ENCODE data around the gene HOXB7.

HOXB7 gene

DNA sequence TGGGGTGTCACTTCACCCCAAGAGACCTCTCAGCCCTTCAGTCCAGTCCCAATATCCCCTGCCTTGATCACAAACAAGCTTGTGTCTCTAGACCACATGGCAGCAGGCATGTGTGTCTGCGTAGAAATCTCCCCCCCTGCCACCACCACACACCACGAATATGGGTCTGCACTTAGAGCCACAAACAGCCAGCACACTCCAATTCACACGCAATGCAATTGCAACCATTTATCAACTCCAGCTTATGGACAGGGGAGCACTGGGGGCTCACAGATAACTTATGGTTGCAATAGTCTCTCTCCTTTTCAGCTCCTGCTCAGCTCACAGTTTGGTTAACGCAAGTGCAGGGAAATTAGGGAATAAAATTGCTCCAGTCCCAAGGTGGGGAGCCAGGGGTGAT is 12.8 kb upstream of the HOXB7 start:
- no peak for DNase-seq

DNA sequence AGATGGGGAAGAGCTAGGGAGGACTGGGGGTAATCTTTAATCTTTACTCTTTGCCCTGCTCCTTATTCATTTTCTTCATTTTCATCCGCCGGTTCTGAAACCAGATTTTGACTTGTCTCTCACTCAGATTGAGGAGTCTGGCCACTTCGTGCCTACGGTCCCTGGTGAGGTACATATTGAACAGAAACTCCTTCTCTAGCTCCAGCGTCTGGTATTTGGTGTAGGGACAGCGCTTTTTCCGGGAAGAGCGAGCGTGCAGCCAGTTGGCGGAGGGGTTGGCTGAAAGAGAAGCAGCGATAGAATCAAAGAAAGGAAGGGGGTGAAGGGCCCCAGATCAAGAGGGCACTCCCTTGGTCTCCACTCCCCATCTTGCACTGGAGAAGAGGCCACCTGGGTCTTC is 12.0 kb upstream of the HOXB7 start:
- DNase-seq, result no peak

DNA sequence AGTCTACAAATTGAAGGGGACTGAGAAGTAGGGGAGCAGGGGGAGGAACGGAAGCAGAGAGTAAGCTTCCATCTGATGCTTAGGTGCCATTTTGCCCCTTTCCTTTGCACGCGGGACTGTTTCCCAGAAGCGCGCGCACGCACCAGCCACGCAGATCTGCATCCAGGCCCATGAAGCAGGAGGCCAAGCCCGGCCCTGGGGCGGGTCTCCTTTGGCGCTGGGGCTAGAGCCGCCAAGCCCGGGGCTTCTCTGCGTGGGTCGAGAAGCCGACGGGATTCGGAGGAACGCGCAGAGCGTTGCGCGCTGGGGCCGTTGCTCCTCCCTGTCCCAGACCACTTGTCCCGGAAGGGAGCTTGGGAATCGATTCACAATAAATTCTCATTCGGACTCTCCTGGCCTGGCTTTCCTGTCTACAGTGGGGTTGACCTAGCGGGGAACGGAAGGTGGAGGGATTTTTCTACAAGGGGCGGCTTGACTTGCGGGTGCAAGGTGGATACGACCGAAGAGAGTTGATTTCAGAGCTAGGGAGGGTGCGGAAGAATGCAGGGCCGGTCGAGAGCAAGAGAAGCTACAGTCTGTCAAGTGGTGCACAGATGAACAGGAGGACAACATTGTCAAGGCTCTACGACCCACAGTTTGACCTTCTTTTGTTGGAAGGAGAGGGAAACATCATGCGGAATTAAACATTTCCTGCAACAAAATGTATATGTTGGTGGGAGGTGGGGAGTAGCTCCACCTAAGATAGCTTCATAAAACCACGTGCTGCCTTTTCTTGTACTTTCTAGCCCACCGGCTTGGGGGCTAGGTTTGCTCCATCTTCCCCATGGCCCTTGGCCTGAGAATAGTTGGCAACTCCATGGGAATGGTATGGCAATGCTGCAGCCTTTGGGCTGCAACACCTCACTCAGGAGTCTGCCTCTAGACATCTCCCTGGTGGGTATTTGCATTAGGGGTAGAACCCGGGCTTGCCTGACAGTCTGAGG is 10.9 kb upstream of the HOXB7 start:
- DNase-seq, result no peak

DNA sequence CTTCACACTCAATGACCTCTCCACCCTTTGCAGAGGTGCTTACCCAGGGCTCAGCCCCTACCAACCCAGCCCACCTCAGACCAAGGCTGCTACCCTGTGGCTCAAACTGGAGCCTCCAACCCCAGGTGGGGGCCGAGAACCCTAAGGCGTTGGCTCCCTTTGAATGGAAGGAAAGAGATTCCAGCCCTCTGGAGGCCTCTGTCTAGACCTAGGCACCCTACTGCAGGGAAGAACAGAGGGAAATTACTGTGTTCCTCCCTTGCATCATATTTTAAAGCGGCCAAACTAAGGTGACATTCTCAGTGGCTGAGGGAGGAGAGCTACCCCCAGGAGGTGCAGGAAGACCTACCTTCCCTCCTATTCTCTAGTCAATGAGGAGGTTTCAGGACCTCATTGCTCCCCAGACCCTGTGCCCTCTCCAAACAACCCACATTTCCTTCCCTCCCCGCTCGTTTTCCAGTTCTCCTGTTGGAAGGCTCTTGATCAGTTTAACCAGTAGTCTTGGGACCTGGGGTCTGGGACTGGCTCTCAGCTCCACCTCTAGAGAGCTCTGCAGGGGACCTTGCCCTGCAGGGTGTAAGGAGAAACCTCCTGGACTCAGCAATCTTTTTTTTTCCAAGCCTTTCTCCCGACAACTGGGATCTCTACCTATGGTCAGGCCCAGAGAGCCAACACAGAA is 9.8 kb upstream of the HOXB7 start:
- DNase-seq, result no peak

DNA sequence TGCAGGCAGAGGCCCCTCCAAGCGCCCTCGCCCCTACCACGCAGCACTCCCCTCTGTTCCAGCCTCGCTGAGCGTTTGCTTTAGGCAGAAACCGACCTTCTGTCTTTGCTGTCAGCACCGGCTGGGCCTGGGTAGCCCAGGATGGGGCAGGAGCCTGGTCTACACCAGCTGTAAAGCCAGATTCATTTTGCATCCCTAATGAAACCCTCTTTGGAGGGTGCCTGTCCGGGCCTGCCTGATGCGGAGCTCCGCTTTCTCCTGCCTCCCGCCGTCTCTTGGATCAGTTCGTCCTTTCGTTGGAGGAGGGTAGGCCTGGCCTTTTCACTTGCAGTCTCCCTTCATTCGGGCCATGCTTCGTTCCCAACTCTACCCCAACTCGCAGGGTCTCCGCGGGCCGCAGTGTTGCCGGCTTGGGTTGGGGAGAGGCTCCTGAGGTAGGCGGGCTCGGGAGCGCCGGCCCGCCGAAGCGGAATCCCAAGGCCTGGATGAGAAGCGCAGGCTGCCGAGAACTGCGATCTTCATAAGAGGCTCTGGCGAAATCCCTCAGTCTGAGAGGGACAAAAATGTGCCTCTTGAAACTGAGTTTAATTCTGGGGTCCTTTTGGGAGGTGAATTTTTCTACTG is 9.1 kb upstream of the HOXB7 start:
- DNase-seq, result no peak

DNA sequence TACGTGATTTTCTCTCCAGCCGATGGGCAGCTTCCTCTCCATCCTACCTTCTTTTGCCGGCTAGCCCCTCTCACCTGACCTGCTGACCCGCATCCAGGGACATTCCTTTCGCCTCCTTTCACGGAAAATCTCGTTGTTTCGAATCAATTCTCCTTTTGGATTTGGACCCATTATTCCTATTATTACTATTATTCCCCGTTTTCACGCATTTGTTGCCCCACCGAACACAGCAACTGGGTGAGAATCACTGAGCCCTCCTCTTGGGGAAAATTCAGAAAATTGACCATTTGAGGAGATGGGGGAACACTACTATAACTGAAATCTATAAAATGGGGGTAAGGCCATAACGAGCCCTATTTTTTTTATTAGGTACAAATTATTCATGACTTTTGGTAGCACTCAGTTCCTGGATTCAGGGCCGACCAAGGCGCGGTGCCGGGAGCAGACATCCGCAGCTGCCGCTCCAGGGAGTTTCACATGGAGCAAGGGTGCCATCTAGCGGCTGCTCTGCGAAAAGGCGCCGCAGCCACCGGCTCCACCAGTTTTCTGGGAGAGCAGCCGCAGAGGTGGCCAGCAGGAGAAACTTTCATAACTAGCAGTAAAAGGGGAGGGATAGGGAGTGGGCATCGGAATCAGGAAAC is 7.6 kb upstream of the HOXB7 start:
- DNase-seq, result peak; percentile 87

DNA sequence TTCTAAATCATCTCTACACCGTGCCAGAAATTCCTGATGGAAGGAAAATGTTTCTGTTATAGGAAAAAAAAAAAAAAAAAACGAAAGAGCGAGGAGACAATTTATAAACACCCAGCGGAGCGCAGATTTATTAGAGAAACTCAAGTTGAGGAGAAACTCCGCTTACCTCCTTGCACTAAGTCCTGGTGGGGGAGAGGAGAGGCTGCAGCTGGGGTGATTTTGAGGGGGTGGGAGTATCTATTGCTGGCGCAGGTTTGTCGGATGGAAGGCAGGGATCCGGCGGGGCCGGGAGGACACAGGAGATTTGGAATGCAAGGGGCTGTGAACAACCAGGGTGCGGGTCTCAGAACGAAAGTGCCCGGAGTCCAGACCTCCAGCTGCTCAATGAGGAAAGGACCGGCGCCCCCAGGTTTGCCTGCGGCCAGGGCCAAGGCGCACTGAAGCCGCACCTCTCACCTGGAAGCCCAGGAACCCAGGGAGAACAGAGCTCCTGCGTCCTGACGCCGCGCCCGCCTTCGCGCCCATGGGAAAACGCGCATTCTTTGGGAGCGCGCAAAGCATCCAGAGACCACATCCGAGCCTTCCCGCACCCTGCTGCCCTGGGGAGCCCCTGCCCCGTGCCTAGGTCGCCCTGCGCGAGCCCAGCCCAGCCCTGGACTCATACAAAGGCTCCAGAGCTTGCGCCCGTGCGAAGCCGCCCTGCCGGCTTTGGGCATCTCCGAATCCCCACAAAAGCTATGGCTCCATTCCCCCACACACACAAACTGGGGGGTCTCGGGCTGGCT is 6.8 kb upstream of the HOXB7 start:
- no peak for DNase-seq

DNA sequence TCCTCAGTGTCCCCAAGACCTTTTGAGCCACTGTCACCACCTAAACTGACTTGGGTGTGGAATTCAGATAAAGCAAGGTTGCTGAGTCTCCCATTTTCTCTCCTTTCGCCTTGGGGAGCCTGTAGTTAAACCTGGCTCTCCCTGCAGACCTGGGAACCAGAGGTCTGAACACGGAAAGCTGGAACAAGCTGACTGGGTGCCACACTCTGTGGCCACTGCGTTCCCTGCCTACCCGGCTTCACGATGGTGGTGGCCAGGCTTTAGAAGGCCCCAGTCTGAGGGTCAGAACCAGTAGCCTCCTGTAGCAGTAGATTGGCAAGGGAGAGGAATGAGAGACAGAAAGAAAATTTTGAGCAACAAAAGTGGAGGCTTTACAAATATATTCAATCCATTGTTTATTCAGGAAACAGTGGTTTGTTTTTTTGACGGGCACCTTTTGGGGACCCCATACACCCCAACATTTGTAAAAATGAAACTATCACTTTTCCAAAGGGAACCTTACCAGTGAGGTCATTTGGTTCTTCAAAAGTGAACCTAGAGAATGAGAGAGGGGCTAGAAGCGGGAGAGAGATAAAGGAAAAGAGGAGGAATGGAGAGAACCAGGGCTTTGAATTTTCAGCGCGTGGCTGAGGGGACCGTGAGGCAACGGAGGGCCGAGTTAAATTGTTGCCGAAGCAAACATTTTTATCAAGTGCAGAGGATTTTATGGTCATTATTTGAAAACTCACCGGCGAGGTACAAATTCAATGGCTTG is 6.1 kb upstream of the HOXB7 start:
- DNase-seq, result no peak

DNA sequence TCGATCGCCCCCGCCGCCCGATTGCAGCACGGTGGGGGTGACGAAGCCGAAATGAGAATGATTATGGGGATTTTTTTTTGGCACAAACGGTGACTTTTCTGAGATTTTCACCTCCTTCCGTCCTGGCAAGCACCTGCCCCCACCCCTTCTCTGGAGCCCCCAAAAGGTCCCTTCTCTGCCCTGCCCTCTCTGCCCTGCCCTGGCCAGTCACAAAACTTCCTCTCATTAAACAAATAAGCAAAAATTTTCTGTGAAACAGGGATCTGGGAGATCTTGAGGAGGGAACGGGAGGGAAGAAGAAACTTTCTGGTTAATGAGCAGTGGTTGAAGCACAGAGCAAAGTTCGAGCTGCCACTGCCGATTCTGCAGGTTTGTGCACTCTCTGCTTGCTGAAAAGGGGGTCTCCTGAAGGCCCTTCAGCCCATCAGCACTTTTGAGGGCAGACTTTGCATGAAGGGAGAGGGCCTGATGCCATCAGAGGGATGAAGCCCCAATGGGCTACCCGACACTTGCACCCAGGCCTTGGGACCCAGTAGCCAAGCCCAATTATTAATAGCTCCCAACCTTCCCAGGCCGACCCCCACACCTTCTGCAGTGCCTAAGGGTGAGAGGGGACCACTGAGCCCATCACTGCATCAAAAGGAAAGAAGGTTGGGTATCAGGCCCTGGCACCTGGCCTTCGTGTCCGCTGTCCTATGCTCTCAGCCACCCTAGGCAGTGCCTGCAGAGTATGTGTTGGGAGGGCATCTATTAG is 5.3 kb upstream of the HOXB7 start:
- no peak for DNase-seq

DNA sequence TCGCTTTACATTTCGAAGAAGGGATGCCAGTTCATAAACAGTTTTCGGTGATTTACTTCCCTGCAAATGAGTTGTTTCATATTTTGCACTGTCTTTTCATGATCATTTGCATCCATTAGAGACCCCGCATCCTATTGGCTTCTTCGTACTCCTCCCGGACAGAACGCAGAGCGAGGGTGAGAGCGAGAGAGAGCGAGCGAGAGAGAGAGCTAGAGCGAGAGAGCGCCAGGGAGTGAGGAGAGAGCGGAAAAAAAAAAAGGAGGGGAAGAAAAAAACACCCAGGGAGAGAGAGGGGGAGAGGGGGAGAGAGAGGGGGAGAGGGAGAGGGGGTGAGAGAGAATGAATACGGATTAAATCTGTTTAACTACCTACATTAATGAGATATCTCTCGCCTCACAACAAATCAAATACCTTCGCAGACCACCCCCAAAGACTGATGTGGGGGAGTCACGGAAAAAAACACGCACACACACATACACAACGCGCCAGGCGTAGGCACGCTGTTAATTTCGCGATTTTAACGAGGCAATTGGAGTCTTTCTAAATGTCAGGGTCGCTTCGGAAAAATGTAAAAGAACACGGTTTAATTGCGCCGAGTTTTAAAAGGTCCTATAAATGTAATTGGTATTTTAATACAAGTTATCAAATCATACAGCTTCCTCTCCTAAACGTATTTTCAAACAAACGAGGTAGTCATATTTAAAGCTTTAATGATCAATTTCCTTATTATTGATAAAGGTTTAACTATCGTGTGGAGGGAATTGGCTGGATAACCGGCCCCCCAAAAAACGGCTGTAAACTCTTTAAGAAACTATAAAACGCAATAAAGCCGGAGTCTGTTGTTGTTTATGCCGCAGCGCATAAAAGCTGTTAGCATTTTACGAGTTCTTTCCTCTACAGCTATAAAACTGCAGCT is 4.5 kb upstream of the HOXB7 start, which contains the start of gene HOXB8:
HOXB8 (minus strand) TSS at position 246 of the 916 bp plus-strand sequence. CDS start 588 bp downstream, outside the sequence.
- DNase-seq, result no peak

DNA sequence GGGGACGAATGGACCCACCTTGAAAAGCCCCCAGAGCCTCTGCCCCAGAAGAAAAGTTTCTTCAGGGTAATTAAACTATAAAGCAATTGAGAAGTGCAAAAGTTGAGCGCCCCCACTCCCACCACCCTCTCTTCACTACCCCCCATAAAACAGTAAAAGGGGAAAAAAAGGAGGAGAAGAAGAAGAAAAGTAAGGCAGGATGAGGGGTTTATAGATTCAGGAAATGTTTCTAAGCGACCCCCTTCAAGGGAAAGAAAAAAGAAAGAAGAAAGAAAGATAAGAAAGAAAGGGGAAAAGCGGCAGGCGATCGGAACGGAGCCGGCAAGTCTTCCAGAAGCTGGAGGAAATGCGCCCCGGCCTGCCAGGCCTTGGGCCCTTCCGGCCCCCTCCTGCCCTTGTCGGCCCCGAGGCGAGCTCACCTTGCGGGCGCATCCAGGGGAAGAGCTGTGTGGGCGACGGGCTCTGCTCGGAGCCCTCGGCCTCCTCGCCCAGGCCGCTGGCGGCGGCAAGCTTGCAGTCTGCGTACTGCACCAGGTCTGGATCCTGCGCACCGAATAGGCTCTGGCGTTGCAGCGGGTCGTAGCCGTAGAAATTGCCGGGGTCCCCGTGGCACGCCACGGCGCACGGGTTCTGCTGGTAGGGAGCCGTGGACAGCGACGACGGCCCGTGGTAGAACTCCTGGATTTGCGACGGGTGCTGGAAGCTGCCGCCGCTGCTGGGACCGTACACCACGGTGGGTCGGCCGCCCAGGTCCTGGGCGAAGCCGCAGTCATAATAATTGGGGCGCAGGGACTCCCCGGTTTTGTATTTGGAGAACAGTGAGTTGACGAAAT is 3.3 kb upstream of the HOXB7 start:
- no peak for DNase-seq

DNA sequence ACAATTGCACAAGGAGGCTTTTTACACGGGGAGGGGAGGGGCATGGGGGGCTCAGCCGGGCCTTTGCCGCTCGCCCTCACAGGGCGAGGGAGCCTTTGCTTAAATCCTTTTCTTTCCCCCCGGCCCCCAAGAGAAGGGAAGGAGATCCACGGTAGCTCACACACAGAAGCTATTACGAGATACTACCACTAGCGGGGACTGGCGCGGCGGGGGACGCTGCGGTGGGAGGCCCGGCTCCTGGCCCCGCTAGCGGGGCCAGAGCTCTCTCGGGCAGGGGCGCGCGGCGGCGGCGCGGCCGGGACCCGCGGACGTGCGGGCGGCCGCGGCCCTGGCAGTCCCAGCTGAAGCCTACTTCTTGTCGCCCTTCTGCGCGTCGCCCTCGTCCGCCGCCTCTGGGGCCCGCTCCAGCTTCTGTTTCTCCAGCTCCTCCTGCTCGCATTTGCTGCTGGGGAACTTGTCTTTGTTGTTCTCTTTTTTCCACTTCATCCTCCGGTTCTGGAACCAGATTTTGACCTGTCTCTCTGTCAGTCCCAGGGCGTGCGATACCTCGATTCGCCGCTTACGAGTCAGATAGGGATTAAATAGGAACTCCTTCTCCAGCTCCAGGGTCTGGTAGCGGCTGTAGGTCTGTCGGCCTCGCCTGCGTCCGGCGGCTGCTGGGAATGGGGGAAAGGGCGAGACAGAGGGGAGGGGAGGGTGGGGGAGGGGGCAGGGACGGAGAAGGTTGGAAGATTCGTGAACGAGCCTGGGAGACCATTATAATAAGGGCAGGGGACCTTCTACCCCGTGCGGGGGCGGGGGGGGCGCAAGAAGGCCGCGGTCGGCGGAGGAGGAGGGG is 2.3 kb upstream of the HOXB7 start:
- peak; percentile 51 for DNase-seq

DNA sequence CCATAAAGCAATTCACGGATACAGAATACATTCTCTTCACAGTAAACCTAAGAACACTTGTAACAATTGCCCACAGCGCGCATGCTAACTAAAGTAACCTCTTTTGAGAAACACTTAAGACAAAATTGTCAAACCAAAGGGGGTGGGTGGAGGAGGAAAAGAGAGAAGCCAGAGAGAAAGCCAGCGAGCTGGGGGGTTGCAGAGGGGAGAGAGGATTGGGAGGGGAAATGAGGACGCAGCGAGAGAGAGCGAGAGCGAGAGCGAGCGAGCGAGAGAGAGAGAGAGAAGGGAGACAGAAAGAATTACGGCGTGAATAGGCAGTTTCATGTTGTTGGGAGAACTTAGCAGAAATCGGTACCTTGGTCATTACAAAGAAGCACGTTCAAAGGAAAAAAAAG is 1.6 kb upstream of the HOXB7 start:
- no peak for DNase-seq

DNA sequence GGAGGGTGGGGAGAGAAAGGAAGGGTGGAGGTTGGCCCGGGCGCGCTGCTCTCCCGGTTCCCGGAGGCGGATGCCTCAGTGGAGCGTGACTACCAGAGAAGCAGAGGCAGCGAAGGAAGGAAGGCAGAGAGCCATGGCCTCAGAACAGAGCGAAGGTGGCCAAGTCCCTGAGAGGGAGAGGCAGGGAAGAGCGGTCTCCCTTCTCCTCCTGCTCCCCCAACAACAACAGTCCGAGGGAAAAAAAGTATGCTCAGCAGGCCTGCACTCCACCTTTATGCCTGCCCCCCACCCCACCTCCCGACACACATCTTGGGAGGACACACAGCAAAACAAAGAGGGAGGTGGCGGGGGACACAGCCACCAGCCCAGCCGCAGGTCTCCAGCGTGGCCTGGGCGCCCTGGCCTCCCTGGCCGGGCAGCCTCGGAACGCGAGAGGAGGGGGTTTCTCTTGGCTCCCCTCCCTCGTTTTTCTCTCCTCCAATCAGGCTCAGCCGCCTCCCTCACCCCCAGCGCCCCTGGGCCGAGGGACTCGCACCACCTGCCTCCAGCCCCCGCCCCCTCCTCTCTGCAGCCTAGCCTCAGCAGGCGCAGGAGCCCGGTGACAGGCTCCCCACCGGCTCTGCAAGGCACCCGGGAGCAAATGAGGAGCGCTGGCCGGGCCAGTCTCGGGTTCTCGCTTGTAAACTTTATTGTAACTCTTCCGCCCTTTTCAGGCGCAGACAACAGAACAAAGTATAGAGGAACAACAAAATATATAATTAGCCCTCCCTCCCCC is 1.1 kb upstream of the HOXB7 start:
- DNase-seq, result no peak

DNA sequence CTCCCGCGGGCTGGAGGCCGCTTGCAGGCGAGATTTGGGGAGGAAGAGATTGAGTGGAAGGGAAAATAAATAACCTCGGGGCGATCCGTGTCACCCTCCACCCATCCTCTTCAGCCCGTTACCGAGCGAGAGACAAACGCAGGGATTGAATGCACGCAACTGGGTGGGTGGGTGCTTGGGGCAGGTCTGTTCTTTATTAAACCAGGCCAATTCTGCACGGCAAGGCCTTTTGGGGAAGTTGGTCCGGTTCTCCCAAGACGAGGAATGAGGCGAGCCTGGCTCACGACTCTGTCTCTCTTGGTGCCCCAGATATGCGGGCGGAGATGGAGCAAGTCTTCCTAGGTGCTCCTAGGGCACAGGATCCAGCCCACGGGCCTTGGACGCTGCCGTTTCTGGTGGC is 396 bp upstream of the HOXB7 start:
- DNase-seq, result no peak

DNA sequence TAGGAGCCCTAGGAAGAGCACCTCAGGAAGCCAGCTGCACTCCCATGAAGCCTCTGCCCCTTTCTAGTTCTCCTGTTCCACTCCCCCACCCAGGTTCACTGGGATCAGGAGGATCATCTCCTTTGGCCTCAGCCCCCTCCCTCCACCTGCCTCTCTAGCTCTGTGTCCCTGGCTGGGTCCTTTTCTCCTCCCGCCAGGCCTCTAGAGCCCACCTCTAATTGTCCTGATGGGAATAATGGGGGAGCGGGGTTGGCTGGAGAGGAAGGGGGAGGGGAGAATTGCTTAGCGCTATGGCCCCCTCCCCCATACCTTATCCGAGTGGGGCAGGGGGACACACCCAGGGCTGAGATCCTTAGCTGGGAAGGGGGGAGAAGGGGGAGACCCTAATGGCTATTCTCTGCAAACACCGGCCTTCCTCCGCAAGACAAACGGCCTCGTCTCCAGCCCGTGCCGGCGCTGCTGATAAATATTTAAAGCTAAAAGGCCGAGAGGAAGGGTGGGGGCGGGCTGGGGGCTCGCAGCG is 997 bp downstream of the HOXB7 start:
- no peak for DNase-seq

DNA sequence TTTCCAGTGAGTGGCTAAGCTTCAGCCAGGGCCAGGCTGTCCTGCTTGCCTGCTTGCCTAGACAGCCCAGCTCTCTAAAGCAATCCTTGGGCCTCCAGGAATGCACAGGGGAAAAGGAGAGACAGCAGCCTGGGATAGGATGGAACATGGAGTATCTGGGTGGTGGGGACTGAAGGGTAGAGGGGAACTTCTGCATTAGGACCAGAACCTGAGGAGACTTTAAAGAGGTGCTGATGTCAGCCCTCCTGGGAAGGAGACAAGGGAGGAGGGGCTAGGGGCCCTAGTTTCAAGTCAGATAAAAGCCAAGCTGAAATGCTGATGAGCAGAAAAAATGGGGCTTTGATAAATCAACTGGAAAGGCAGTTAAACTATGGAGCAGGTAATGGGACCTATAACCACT is 1.8 kb downstream of the HOXB7 start:
- no peak for DNase-seq
